ENCODE results near the gene CALHM2.

CALHM2 gene

DNA sequence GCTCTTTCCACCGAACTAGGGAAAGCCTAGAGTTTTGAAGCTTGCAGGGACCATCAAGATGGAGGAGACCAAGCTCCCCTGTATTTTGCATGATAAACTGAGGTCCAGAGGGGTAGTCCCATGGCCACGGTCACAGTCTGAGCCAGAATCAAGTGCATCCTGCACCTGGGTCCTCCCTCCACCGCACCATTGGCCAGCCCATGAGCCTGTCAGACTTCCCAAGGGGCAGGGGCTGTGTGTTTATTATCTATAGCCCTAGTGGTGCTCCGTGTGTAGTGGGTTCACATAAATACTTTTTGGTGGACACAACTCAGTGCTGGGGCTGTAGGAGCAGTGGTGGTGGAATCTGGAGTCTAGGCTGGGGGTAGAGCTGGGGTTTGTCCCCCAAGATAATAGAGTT, 23.3 kb upstream of the CALHM2 start:
- DNase-seq = no peak

DNA sequence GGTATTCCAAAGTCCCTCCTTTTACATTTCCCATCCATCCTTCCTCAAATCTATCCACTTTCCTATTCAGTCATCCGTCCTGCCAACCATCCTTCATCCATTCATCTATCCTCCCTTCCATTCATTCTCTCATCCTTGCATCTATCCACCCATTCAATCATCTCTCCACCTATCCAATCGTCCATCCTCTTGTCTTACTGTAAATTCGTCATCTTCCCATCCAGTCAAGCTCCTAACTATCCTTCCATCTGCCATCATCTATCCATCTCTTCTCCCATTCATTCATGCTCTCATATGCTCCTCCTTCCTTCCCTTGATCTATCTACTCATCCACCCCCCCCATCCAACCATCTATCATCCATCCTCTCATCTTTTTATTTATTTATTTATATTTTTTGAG, 21.9 kb upstream of the CALHM2 start:
- no peak for DNase-seq

- DNase-seq = no peak
Observed at GRCh38 chr10:103473261-103473671, 21.1 kb upstream of the CALHM2 start.

DNA sequence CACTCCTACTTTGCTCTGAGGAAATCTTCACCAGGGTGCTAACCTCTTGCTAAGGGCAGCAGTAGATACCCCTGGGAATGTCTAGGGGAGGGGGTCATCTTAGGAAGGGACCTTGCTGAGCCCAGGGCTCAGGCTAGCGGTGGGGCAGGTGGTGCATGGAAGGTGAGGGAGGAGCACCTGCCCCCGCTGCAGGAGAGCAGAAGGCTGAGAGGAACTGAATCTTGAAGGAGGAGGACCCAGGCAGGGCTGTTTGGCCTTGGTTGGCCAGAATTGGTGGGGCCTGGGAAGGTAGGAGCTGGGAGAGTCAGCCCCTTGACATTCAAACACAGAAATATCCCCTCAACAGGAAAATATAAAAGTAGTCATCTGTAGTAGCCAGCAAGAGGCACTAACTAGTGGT, 19.8 kb upstream of the CALHM2 start:
- no peak for DNase-seq

GRCh38 chr10:103470761-103471653, 18.8 kb upstream of the CALHM2 start:
- DNase-seq = no peak

- no peak for DNase-seq
Observed at GRCh38 chr10:103469201-103469600, 17.0 kb upstream of the CALHM2 start.

- DNase-seq = no peak
Observed at GRCh38 chr10:103467406-103467805, 15.2 kb upstream of the CALHM2 start.

GRCh38 chr10:103466734-103467133, 14.6 kb upstream of the CALHM2 start:
- DNase-seq = no peak

- no peak for DNase-seq
Observed at GRCh38 chr10:103465411-103466179, 13.4 kb upstream of the CALHM2 start.

GRCh38 chr10:103463499-103463898, 11.3 kb upstream of the CALHM2 start:
- DNase-seq = no peak

GRCh38 chr10:103459615-103460014, 7.4 kb upstream of the CALHM2 start:
- DNase-seq = no peak

DNA sequence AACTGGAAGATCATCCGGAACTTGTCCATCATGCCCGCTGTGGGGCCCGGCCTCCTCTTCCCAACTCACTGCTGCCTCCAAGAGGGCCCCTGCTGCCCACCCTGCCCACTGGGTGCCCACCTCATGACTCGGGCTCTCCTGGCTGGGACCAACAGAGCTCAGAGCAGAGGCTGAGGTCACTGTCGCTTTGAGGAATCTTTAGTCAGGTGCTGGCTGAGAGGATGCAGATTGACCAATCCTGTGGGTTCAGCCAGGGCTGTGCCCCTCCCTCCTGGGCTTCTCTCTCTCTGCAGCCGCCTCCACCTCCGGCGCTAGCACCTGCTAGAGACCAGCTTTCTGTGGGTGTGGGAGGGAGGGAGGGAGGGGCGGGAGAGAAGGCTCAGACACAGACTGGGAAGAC, 6.5 kb upstream of the CALHM2 start, which contains the start of gene CALHM1:
Gene CALHM1, minus strand, starts transcription at position 181 of the 400 bp plus-strand sequence. Its CDS starts 149 bp downstream, at position 32.
- peak; percentile 87 for DNase-seq

GRCh38 chr10:103457896-103458583, 5.9 kb upstream of the CALHM2 start:
- DNase-seq = no peak

GRCh38 chr10:103457176-103457712, 5.1 kb upstream of the CALHM2 start:
- DNase-seq = no peak

DNA sequence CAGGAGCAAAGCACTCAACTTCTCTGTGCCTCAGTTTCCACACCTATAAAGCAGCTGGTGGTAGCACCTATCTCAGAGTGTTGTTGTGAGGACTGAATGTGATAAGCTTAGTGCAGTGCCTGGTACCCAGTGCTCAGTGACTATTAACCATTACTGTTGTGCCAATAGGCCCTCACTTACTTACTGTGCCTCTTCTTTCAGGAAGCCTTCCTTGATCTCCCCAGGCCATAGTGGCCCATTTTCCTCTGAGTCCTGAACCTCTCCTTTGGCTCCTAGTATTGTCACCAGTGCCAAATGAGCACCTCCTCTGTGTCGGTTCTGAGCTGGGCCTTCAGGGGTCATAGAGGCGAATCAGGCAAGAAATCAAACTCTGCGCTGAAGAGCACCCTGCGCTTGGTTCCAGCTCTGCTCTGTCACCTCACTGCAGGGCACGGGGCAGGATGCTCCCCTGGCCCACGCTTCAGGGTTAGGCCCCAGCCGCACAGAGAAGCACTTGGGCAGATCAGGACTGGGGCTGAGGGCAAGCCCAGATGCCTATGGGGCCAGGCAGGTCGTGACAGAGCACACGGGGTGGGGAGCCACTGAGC, 4.0 kb upstream of the CALHM2 start:
- DNase-seq = no peak

- no peak for DNase-seq
Observed at GRCh38 chr10:103455235-103455634, 3.1 kb upstream of the CALHM2 start.

DNA sequence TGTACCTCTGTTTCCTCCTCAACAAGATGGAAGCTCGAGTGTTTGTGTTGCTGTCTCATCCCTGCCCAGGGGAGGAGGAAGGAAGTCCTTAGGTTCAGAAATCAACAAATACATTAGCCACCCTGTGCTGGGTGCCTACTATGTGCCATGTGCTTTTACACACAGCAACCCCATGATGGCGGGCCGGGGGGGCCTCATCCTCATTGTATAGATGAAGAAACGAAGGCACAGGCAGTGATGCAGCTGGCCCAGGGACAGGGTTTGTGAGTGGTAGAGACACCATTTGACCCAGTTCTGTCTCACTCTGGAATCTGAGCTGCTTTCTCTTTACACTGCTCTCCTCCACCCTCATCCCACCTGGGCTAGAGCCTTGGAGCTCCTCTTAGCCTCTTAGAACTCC, 1.9 kb upstream of the CALHM2 start:
- DNase-seq = no peak

DNA sequence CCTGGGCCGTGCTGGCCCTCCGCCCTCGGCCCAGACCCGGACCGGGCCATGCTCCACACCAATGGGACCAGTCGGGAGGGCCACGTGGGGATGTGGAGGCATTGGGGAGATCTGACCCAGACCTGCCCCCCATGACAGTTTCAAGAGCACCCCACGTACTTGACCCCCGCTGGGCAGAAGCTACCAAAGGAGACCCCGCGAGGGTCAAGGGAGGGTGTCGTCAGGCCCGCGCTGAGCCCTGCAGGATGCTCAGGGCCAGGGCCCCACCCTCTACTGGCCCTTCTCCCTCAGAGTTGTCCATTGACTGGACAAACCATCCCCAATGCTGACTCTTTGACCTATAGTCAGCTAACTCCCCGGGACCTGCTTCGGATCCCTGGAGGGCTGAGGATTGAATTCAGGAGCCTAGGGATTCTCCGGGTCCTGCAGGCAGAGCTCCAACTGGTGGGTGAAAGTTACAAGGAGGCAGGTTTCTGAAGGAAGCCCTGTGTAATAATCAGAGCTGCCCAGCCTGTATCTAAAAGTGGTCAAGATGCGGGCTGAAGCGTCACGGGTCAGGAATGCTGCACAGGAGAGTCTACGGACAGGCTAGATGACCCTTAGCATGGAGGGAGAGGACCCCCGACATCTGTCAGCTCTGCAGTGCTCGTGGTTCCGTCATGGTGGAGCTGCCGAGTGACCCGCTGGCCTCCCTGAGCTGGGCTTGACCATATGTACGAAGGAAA, 498 bp upstream of the CALHM2 start:
- no peak for DNase-seq

- DNase-seq = no peak
Observed at GRCh38 chr10:103451091-103451813, 918 bp downstream of the CALHM2 start.

DNA sequence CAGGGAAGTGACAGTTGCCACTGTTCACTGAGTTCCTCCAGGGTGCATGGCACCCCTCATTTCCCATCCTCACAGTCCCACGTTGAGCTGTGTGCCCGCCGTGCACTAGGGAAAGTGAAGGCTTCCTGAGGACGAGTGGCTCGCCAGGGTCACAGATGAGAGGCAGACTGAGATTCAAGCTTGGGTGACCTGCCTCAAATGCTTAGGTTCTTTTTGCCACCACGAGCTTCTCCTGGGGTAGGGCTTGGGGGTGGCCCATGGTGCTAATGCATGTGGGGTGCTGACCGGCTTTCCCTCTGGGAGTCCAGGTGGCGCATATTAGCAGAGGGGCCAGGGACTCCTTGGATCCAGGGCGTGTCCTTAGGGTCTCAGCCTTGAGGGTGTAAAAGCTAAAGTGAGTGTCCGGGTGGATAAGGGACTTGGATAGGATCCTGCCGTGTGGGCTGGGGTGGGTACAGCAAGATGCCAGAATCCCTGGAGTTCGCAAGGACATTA, 1.9 kb downstream of the CALHM2 start:
- DNase-seq = no peak
